DMS 273 (cell line): ENCODE data around the gene CFP.
"Not testable (repeated sequence)": the region's sequence is repeated elsewhere in the genome, so short reads cannot be mapped to it uniquely, and the experiment has no call there.

Experiments
- DNase-seq: peaks from one replicate; lab custom pipeline; 2025; ENCODE audit not compliant: unreplicated experiment; lab: John Stamatoyannopoulos, UW

CFP gene

DNA sequence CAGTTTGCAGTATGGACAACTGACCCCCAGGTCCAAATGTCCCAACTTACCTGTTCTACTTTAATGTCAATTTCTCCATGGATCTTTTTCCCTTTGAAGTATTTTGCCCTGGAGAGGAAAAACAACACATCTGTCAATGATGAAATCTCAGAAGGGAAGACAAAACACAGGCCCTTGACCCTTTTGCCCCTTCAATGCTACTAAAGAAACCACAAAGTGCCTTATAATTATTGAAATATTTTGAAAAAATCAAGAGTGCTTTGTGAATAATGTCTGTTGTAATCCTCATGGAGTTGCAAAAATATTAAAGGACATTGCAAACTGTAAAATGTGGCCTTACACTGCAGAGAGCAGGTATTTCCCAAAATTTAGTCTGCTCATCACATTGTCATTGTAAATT, 22.6 kb downstream of the CFP start:
- no peak for DNase-seq

DNA sequence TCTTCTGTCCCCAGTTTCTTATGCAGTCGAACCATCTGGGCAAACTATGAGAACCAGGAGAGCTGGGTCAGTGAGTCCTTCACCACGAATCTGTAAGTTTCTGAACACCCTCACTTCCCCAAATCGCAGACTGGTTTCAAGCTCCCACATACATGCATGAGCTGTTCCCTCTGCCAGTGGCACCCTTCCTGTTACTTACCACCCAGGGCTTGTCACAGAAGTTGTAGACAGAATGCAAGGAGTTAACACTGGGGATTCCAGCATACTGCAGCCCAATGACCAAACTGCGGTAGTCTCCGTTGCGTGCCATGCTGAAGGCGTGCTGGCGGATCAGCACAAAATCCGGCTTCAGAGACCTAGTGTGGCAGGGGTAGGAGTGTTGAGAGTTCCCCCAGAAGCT, 24.7 kb downstream of the CFP start:
- DNase-seq, result no peak

DNA sequence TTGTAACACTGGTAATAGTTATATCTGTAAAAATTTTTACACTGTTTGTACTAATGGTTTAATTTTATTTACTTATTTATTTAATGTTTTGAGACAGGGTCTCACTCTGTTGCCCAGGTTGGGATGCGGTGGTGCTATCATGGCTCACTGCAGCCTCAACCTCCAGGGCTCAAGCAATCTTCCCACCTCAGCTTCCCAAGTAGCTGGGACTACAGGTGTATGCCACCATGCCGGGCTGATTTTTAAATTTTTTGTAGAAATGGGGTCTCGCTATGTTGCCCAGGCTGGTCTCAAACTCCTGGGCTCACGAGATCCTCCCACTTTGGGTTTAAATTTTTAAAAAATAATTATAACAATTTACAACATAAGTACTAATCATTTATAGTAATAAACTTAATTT, 26.6 kb downstream of the CFP start:
- not testable (repeated sequence) for DNase-seq

DNA sequence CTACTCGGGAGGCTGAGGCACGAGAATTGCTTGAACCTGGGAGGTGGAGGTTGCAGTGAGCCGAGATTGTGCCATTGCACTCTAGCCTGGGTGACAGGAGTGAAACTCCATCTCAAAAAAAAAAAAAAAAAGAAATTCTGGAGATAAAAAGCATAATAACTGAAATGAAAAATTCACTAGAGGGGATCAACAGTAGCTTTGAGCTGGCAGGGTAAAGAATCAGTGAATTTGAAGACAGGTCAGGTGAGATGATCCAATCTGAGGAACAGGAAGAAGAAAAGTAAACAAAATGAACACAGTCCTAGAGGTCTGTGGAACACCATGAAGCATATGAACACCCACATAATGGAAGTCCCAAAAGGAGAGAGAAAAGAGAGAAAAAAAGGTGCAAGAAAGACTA, 32.5 kb downstream of the CFP start:
- no peak for DNase-seq

DNA sequence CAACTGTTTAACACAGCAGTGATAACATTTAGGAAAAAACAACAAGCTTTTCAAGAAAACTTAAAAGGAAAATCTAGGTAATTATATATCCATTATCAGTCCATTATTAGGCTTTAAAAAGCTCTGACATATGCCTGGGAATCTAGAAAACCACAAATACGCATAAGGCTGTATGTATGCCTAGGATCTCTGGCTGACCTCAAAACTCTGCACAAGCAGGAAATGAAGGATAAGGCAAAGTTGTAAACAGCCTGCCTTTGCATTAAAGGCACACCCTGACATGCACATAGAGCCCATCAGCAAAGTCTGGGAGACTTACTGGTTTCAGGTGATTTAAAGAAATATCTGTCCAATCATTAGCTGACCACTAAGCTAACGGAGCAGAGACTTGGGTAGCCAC, 33.5 kb downstream of the CFP start:
- no peak for DNase-seq

DNA sequence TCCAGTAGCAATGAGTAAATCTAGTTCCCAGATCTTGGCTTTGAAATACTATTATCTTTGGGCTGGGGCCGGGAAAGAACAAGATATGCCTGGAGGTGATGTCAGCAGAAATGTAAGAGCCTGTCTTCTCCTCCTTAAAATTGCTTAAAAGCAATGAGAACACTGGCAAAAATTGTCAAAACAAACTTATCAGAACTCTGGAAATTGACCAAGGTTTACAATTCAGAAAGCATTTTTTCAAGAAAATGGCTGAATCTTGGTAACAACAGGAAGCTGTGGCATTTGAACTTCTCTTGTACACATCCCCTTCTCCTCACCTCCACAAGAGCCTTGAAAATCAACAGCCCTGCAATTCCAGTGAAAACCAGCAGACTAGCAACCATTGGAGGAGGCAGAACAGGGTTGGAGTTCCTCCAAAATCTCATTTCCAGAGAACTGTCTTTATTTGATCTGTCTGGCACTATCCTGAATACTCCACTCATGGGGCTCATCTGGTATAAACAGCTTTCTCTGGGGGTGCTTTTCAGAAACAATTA, 33.9 kb downstream of the CFP start:
- no peak for DNase-seq

DNA sequence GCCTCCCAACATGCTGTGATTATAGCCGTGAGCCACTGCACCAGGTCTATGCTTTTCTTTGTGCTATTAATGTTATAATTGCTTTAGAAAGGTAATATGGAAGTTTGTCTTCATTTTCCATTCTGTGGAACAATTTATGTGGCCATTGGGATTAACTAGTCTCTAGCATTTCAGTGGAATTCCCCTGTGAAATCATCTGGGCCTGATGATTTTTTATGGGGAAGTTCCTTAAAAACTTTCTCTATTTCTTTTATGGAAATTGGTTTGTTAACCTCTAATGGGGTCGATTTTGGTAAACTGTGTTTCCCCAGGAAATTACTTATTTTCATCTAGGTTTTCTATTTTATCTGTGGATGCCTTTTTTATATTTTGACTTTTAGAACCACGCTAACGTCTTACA, 36.2 kb downstream of the CFP start:
- DNase-seq, result no peak

DNA sequence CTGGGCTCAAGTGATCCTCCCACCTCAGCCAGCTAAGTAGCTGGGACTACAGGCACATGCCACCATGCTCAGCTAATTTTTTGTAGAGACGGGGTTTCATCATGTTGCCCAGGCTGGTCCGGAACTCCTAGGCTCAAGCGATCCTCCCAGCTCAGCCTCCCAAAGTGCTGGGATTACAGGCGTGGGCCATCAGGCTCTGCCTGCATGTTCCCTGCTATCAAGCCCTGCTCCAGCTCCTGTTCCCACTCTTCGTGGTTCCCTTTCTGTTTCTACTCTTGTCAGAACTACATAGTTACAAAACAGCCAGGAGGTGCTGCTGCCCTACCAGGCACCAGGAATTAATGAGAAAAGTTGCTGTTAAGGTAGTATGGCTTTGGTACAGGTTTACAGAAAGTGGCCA, 38.7 kb downstream of the CFP start:
- no peak for DNase-seq

DNA sequence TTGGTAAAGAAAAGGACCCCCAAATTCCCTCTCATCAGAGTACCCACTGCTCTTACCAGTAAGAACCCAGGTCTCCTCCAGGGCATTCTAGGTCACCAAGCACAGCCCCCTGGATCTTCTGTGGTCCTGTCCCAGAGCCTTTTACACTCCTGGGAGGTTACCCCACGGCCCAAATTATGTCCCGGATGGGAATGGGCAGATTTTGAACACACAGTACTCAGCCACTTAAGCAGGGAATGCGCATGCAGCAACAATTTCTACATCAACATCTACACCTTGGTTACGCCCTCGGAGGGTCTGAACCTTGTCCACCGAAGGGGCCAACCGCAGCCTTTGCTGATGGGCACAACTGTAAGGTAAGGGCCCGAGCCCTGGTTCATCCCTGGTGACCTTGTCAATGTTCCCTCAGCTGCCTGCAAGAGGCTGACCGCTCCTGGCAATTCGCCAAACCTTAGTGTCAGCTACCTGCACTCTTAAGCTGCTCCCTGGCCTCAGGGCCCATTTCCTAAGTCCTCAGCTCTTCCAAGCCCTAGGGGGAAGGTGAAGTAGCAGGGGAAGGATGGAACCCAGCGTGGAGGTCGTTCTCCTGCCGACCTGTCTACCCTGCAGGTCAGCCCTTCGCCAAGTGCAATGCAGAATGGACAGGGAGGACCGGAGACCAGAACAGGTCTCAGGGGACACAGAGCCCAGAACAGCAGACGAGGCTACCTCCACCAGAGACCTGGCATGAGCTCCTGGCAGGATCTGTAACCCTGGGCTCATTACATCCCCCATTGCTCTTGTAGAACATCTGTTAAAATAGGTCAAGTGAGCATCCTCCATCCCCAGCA, 41.6 kb downstream of the CFP start:
- DNase-seq, result no peak

DNA sequence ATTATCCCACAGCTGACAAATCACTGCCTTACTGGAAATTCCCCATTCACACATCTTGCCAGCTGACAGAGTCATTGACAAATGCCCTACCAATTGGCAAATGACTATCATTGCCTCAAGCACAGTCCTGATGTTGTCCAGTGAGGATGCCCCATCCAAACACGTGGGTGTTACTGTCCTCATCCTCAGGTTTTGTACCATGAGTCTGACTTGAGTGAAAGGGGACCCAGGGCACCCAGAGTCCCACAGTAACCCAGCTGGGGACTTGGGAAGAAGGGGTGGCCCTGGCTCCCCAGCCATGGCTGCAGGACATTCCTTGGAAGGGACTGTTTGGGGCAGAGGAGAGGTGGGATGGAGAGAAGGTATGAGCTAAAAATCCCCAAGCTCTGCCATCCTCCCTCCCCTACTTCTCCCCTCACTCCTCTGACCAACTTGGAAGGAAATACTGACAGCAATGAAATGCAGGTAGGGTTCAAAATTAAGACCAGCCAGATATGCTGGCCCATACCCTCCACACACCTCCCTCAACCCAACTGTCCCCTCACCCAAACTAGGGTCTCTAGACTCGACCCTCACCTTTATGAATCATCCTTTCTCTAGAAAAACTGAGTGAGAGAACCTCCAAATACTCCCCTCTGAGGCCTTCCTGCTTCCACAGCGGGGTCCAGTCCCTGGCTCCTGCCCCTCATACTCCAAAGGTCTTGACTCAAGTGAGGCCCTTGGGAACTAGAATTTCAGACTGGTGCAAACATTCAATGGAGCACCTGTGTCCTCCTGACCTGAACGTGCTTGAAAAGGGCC, 42.4 kb downstream of the CFP start:
- DNase-seq, result no peak

DNA sequence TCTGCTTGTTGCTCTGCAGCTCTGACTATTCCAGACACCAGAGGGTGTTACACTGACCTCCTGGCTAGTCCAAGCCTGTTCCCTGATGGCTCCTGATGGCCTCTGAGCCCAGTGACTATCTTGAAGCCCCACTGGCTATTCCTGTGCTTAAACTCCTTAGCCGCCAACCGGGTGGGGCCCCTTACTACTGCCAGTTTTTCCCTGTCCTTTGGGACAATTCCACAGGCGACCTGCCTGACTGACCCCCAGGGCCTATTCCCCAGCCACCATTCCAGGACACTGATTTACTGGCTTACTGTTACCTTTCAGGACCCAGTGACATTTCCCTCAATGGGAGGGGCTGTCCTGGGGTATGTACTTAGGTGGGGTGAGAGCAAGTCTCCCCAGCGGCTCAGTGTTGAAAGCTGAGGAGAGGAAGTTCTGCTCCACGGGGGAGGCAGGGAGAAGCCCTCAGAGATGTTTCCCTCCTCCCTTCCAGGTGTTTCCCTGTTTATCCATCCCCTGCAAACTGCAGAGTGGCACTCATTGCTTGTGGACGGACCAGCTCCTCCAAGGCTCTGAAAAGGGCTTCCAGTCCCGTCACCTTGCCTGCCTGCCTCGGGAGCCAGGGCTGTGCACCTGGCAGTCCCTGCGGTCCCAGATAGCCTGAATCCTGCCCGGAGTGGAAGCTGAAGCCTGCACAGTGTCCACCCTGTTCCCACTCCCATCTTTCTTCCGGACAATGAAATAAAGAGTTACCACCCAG, 43.5 kb downstream of the CFP start:
- no peak for DNase-seq

DNA sequence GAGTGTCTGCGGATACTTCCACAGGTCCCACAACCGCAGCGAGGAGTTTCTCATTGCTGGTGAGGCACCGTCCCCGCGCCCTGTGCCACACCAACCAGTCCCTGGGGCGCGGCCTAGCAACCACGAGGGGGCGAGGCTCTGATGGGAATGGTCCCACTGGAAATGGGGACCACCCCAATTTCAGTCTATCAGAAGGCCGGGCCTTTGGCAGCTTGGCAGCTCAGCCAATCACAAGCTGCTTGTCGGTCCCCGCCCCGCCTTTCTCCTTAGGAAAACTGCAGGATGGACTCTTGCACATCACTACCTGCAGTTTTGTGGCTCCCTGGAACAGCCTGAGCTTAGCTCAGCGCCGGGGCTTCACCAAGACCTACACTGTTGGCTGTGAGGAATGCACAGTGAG, 44.5 kb downstream of the CFP start:
- no peak for DNase-seq

DNA sequence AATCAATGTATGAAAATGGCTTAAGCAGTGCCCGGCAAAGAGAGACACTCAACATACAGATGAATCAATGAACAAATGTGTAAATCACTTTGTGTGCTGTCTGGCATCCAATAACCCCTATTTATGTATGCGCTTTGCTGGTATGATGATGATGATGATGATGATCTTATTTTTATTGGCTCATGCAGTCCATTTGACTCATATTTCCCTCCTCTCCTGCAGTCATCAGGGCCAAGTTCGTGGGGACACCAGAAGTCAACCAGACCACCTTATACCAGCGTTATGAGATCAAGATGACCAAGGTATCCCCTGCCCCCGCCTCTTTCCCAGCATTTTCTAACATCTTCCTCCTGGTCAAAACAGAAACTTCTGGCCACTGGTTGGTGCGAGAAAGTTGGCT, 45.0 kb downstream of the CFP start:
- no peak for DNase-seq

DNA sequence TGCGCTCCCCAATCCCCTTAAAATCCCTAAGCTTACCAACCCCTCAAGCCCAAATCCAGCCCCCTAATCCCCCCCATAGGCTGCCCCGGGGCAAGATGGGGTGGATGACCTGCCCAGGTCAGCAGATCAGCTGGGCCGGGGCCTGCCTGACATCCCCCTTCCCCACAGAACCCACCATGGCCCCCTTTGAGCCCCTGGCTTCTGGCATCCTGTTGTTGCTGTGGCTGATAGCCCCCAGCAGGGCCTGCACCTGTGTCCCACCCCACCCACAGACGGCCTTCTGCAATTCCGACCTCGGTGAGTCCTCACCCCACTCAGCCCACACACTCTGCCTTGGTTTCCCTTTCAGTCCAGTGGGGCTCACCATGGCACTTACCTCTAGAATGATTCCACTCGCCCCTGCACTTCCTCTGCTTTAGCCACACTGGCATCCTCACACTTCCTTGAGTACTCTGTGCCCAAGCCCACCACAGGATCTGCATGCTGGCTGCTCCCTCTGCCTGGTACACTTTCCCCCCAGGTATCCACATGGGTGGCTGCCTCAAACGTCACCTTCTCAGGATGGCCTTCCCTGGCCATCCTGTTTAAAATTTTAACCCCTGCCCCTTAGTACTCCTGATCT, 46.4 kb downstream of the CFP start:
- no peak for DNase-seq

DNA sequence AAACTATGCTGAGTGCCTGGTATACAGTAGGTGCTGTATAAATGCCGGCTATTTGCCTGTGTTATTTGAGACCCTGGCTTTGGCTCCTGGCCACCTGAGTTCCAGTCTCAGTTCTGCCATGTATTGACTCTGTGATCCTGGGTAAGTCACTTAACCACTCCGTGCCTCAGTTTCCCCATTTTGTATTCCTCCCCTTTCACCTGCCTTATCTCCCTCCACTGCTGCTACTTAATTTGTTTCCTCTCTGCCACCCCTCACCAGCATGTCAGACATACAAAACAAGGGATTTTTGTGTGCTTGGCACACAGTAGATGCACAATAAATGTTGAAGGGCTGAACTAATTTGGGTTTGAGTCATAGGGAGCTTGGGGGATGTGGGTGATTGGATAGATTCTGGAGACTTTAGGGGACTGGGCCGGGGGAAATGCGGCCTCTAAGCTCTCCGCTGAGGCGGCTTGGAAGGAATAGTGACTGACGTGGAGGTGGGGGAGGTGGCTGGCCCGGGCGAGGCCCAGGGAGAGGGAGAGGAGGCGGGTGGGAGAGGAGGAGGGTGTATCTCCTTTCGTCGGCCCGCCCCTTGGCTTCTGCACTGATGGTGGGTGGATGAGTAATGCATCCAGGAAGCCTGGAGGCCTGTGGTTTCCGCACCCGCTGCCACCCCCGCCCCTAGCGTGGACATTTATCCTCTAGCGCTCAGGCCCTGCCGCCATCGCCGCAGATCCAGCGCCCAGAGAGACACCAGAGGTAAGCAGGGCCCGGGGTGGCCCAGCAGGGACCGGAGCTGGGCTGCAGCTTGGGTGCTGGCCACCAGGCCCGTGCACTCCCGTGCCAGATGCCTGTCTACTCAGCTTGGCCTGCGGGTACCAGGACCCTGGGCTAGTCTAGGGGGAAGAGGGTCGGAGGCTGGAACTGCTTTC, 47.7 kb downstream of the CFP start, which contains the start of gene TIMP1:
TSS of gene TIMP1 (plus strand) at position 706 of the 917 bp plus-strand sequence. CDS start 980 bp downstream, outside the sequence.
- peak; percentile 95 for DNase-seq

DNA sequence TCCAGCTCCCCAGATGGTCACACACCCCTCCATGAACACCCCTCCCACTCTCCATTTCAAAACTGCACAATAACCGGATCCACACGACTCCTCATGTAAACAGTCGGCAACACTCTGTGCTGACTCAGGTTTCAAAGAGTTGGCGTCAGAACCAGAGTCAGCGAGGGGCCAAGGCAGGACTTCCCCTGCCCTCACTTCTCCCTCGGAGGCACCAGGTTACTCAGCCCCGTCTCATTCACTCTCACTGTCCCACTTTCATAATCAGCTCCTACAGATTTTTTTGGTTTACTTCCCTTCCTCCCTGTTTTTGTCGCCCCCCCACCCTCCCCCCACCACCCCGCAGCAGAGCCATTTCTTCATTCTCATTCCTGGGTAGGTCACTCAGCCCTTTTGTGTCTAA, 50.2 kb downstream of the CFP start:
- no peak for DNase-seq

DNA sequence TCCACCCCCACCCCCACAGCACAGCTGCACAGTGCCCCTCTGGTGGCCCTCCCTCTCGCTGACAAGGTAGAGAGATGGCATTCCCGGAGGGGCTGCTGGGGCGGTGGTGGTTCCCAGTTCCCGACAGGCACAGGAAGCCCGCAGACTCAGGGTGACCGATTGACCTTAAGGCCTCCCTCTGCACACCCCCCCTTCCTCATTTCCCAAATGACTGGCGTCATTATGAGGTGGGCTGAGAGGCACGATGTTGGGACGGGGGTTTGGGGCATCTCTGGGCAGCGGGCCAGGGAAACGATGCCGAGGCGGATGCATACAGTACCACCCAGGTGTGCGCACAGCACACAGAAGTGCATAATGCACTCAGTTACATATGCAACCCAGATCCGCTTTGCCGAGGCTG, 51.0 kb downstream of the CFP start:
- no peak for DNase-seq

DNA sequence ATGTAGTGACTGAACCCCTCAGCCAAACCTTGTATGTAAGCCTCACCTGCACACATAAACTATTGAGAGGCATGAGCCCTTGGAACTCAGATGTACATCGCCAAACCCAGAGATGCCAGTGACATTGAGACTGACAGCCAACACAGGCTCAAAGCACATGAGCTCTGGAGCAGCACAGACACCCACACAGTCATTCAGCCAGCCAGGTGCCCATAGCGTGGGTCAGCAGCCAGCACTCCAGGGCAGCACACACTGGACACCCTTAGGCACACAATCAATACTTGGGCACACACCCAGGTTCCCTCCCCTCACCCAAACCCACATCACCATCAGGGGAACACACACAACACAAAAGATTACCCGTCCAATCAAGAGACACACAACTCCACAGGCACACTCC, 51.8 kb downstream of the CFP start:
- no peak for DNase-seq

DNA sequence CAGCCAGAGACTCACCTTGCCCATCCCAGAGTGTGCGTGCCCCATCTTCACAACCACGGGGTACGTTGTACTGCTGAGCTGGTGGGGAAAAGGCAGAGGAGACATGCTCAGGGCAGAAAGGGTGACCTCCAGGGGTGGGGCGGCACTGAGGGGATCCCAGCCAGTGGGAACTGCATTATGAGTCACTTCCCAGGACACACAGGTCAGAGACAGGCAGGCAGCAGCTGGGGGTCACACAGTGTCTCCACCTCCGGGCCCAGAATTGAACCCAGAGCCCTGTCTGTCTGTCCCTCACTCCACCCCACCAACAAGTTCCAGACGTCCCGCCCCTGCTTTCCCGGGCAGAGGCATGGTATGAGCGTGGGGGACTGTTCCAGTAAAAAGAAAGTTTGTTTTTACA, 52.3 kb downstream of the CFP start:
- DNase-seq, result no peak
